ENCODE results near the gene CDK1.

Gene CDK1

DNA sequence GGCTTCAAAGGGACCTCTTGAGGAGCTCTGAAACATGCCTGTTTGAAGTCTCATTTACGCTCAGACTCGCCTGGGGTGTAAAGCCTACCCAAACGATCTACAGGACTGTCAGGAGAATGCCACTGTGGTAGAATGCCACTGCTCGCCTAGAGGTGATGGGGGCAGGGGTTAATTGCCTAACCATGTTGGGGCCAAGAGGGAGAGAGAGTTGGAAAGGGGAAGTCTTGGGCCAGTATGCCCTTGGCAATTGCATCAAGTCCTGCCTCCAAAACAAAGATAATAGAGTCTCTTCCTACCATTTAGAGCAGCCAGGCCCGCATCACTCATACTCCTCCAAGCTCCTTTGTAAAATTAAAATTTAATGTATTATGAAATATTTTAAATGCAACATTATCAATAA lies 25.2 kb downstream of the CDK1 start:
- no peak for DNase-seq (ENCODE audit: low read depth)
- no peak overlapping the region for H3K4me3 ChIP-seq (ENCODE audit: control insufficient read depth, low read depth, low read length)
- TF ChIP-seq CTCF (IDR thresholded peaks at IDR 0.05; ENCODE audit: control insufficient read depth, insufficient read depth, low read depth, low read length, missing control alignments), result no peak

DNA sequence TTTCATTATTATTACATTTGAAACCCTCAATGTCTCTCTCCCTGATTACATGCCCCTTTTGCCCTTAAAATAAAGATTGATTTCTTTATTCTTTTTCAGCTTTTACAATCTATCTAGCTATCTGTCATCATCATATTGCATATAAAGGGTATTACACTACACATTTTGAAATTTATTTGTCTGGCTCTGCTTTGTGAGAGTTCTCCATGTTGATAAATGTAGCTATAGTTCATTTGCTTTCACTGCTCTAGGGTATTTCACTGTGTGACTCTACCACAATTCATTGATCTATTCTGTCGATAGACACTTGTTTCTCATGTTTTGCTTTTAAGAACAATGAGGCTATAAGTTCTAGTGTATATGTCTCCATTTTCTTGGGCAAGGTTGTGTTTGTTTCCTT lies 25.6 kb downstream of the CDK1 start:
- H3K4me3 ChIP-seq (ENCODE audit: control insufficient read depth, low read depth, low read length), result no peak overlapping the region
- no peak for DNase-seq (ENCODE audit: low read depth)
- no peak for TF ChIP-seq CTCF (IDR thresholded peaks at IDR 0.05; ENCODE audit: control insufficient read depth, insufficient read depth, low read depth, low read length, missing control alignments)

DNA sequence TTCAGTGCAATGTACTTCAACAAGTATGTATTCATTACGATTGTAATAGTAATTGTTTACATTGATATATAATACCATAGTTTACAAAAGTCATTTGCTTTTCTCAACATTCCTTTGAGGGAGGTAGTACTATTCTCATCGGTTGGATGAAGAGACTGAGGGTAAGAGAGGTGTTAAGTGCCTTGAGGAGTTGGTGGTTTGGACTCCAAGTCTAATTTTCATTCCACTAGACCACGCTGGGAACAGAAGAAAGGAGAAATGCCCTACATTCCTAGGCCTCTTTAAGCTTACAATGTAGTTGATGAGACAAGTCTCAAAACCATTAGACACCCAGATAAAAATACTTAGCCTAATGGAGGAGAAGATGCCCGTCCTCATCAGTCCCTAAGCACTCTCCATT lies 28.6 kb downstream of the CDK1 start:
- TF ChIP-seq CTCF (IDR thresholded peaks at IDR 0.05; ENCODE audit: control insufficient read depth, insufficient read depth, low read depth, low read length, missing control alignments), result no peak
- H3K4me3 ChIP-seq (ENCODE audit: control insufficient read depth, low read depth, low read length), result no peak overlapping the region
- DNase-seq (ENCODE audit: low read depth), result no peak

GRCh38 chr10:60807499-60807898 lies 29.2 kb downstream of the CDK1 start:
- TF ChIP-seq CTCF (IDR thresholded peaks at IDR 0.05; ENCODE audit: control insufficient read depth, insufficient read depth, low read depth, low read length, missing control alignments), result no peak
- no peak overlapping the region for H3K4me3 ChIP-seq (ENCODE audit: control insufficient read depth, low read depth, low read length)
- DNase-seq (ENCODE audit: low read depth), result no peak

DNA sequence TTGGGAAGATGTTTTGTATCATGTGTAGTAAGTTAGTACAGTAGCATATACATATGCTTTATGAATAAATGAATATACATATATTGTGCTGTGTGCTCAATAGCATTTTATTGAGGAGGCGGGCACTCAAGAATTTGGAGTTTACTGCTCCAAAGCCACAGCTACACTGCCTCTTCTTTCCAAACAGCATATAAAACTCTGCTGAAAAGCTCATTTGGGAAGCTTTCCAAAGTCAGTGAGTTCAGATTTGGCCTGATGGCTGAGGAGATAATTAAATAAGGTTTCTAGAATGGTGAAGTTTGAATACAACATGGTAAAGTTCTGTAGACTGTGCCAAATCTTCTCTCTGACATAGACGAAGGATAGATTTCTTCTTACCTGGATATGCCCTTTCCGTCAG lies 29.8 kb downstream of the CDK1 start:
- TF ChIP-seq CTCF (IDR thresholded peaks at IDR 0.05; ENCODE audit: control insufficient read depth, insufficient read depth, low read depth, low read length, missing control alignments), result no peak
- DNase-seq (ENCODE audit: low read depth), result peak; percentile 25
- H3K4me3 ChIP-seq (ENCODE audit: control insufficient read depth, low read depth, low read length), result no peak overlapping the region

- TF ChIP-seq CTCF (IDR thresholded peaks at IDR 0.05; ENCODE audit: control insufficient read depth, insufficient read depth, low read depth, low read length, missing control alignments), result no peak
- H3K4me3 ChIP-seq (ENCODE audit: control insufficient read depth, low read depth, low read length), result no peak overlapping the region
- DNase-seq (ENCODE audit: low read depth), result peak; percentile 86
These were observed 30.9 kb downstream of the CDK1 start for GRCh38 chr10:60809157-60809556.

Data from AG09309 (cell line).